Cerebellar nuclear complex (tissue), 1 donor: ENCODE results near the gene ARID5B.

Source experiments
- DNase-seq, 2 experiments: peaks; one replicate each; lab custom pipeline; 2025; lab: John Stamatoyannopoulos, UW

The ARID5B gene

DNA sequence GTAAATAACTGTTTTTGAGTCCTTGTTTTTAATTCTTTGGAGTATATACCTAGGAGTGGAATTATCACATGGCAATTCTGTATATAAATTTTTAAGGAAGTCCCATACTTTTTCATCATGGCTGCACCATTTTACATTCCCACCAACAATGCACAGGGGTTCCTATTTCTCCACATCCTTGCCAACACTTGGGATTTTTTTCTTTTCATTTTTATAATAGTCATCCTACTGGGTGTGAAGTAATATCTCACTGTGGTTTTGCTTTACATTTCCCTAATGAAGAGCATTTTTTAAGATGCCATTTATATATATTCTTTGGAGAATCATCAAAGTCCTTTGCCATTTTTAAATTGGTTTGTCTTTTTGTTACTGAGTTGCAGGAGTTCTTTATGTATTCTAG is 89.7 kb downstream of the ARID5B start:
- DNase-seq = no peak

DNA sequence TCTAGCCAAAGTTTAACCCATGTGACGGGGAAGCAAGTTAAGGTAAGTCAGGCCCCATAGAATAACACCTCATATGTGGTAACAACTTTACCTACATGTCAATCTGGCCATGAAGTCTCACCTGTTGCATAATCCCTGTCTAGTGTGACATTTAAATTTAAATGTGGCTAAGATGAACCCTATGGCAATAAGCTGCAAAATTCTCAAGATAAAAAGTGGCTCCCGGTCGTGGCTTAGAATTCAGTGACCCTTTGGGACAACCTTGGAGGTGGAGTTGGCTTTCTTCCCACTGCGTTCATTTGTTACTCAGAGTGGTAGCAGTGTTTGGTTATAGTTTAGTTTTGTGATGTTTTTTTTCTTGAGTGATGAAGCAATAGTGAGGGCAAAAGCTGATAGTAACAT is 90.6 kb downstream of the ARID5B start:
- no peak for DNase-seq

DNA sequence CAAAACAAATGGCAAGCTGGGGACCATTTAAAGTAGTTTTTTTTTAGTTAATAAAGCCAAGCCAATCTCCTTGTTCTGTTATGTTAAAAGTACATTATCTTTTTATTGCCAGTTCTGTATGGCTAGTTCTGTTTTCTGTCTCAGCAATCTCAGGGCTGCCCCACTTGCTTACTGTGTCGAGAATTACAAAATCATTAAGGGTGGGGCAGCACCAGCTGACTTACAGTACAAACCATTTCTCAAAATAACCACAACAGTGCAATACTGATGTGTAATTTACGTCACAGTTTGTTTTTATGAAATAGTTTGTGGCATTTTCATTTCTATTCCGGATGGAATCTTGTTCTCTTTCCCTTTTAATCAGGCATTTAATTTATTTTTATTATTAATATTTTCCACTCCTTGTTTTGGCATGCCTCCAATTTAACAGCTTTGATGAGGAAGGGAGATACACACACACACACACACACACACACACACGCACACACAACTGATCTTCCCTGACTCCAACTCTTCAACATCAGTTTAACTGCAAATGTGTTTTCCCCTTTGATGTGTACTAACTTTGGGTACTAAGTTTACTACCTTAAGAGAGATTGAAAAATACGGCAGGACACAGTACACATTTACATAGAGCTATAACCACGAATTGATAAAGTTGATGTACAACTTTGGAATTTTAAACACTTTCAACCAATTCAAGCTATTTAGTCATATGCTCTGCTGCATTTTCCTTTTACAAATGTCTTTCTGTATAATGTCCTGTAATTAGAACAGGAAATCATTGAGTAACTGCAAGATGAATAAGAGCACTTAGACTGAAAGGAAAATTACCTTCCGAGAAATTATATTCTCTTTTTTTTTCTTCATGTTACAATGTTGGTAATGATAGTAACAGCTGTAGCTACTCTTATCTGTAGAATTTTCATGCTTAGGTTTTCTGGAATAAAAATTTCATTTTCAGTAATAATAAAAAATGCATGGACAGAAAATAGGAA is 91.5 kb downstream of the ARID5B start:
- no peak for DNase-seq

DNA sequence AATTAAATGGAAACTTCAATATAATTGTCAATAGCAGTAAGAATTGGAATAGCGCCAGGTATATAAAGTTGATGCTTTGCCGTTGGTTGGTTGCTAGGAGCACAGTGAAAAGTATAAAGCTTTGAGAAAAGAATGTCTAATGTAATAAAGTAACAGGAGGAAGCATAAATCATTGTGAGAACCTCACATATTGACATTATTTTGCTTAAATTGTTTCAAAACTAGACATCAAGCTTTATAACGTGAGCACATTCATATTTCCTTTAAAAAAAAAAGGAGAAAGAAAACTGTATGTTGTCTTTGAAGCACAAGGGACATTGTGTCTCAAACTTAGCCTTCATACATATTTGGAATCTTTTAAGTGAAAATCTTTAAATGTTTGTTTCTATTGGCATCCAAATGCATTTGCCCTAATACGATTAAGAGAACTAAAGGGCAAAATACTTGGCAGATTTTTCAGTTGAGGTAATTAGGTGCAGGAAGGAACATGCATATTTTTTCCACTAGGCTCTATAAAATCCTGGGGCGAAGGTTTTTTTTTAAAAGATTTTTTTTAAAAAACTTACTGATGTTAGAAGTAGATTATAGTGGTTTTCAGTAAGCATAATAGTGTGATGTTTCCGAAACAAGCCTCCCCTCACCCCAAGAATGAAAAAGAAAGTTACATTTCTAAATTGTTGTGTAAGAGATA is 92.4 kb downstream of the ARID5B start:
- no peak for DNase-seq

DNA sequence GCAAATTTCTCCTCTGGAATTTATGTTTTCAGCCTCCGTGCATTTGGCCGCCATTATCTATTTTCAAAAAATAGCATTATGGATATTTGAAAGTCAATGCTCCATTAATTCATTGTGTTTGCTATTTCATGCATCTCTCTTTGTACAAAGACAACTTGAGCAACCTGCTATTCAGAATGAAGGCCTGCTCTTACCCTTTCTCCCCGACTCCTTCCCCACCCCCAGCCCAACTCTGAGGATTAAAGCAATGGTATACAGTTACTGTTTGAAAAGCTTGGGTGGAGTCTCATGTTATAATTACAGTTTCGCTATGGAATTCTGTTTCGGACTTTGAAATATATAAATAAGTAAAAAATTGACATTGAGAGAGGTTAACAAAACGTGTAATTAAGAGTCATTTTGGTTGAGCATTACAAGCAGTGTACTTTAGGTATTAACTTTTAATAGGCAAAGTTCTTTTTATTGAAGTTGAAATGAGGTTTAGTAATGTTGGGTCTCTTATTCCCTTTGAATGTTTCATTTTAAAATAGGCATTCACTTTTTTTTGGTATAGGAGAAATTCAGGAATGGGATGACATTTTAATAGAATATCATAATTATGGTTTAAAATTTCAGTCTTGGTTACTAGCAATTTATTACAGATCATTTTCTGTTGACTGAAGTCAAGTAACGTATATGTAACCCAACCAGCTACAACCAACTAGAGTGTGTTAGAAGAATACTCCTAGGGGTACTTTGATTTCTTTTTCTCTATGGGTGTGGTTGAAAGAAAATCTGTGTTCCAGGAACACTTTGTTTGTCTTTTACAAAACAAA is 93.1 kb downstream of the ARID5B start:
- no peak for DNase-seq

DNA sequence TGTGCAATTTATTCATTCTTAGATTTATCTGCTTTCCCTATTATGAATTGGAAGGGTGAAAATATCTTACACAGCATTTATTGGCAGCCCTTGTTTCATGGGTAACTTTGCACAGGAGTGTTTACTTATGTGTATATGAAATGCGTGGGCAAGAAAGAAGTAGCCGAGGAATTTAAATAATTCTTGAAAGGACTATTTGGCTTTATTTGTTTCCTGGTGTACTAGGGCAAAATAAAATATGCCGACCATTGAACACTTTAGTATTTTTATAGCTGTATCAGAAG is 93.7 kb downstream of the ARID5B start:
- no peak for DNase-seq

DNA sequence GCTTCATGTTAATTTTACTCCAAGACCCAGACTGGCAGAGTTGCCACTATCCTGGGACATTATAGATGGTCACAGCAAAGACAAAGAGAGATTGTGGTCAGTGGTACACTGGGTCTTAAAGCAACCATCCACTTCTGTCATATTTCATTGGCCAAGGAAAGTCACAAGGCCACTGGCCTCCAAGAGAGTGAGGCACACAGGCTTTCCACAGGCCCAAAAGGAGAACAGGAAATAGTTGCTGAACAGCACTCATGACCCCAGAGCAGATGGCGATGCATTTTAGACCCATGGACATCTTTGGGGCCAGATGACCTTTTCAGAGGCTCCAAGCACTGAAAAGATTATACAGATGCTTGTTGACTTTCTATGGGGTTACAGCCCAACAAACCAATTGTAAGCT is 97.4 kb downstream of the ARID5B start:
- DNase-seq = no peak

DNA sequence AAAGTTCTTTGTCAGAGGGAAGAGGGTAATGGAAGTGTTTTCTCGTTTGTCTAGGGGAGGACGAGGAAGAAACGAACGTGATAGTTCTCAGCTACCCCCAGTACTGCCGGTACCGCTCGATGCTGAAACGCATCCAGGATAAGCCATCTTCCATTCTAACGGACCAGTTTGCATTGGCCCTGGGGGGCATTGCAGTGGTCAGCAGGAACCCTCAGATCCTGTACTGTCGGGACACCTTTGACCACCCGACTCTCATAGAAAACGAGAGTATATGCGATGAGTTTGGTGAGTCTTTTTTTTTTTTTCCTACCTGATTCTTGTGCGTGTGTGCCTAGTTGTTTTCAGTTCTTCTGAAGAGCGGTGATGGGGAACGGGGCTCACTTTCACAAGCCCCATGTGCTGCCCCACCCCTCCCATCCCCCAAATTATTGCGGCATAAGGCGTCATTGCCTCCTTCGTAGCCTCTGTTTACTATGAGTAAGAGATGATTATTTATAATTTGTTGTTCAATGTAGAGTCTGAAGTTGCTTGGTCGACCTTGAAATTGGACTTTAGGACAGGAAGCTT is 98.6 kb downstream of the ARID5B start:
- no peak for DNase-seq

DNA sequence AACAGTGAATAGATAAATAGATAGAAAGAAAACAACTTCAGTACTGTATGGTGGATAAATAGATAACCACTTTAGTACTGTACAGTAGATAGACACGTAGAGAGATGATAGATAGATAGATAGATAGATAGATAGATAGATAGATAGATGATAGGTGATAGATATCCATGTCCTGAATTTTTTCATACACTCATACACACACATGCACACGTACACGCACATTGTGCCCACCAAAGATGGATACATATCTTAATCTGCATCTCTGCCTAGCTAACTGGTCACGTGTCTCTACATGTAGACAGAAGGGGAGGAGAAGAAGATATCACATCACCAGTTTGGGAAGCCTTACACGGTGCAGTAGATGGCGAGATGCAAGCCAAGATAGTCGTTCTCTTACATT is 99.2 kb downstream of the ARID5B start:
- no peak for DNase-seq

DNA sequence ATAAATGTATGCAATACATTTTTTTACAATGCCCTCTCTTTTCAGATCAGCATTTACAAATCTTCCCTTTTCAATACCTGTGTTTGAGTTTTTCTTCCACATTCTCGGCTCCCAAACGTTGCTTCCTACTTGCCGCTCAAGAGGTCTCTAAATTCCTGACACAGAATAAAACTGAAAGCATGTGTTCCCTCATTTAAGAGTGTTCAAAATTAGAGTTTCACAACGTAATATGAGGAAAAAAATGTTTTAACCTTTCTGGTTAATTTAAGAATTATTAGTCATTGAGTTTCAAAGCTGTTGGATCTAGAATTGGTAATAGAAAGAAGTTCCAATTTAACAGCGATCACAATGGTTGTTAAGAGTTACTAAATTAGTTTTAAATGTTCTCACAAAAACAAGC is 100.4 kb downstream of the ARID5B start:
- DNase-seq = no peak

DNA sequence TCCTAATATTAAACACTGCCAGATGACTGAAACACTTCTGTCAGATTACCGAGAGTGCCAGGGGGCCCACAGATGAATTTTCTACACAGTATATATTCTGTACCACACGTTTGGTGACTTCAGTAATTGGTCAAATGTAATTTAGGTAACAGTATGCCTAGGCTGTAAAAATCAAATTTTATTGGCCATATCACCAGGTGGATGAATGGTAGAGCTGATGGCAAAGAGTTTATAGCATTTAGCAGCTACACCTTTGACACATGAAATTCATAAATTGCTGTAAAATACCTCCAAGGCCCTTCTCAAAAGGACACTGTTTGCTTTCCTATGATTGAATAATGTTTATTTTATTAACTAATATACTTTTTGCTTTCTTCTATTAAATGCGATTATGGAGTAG is 101.3 kb downstream of the ARID5B start:
- DNase-seq = no peak

DNA sequence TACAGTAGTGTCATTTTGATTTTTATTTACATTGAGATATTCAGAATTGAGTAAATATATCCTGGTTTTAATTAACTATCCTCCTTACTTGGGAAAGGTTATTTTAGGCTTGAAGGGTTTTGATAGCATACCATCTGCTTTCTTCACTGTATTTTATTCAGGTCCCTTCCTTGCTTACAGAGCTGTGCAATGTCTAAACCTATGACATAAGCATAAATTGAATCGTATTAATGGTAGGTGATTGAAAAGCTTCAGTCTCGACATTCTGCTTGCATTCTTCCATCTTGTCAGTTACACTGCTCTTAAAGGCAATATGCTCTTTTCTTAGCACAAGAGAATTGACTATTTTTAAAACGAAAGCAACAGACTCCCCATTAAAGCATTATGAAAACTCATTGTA is 102.5 kb downstream of the ARID5B start:
- DNase-seq = no peak

DNA sequence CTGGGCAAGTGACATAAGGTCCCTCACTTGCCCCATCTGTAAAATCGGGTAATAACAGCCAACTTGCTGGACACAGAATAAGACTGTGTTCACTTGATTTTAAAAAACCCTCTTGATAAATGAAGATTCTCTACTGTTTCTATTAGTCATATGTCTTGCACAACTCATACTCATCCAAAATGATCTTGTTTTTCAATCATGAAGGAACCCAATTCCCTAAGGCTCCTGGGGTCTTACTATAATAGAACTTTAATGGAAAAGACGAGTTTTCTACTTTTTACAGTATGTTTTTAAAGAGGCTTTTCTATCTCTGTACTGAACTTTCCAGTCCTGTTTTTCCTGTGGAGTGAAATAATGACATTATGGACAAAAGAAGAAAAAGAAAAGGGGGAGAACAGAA is 103.8 kb downstream of the ARID5B start:
- DNase-seq = no peak

DNA sequence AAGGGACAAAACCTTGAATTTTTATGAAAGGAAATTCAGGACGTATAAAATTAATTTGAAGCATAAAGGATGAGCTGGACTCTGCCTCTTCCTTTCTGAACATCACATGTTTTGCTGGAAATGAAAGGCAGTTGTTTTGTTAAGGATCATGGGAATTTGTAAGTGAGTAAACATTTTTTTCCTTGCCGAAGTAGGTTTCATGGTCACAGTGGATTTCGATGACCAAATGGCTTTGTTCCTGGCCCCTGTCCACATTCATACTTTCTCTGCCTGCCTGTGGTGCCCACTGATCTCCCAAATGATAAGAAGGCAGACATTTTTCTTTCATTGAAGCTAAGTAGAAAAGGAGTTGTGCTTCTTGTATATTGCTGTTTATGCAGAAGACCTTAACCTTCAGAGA is 104.2 kb downstream of the ARID5B start:
- DNase-seq = no peak

DNA sequence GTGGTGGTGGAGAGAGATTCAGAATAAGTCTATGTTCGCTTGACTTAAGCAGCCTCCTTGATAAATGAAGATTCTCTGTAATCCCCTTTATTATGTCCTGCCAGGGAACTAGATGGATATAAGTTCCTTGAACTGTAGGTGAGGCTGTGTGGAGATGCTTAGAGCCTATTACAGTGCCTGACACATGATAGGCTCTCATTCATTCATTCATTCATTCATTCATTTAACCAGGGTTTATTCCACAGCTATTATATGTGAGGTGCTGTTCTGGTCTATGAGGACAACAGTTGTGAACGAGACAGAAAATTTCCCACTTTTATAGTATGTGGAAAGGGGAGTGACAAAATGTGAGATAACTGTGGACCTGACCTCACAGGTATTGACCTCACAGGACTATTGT is 105.6 kb downstream of the ARID5B start:
- no peak for DNase-seq

DNA sequence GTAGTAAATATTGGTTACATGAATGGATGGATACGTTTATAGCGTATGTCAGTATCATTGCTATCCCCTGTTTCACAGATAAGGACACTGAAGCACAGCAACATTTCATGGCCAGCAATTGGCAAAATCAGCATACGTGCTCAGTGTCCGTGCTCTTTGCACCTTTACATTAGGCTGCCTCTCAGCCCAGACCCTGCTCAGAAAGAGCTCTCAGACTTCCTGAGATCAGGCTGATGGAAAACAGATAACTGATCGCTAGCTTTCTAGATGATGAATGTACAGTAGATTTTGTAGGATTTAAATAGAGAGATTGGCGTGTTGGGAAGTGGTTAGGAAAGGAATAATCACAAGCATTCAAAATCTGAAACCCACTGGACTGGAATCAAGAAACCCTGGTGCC is 106.7 kb downstream of the ARID5B start:
- DNase-seq = no peak

DNA sequence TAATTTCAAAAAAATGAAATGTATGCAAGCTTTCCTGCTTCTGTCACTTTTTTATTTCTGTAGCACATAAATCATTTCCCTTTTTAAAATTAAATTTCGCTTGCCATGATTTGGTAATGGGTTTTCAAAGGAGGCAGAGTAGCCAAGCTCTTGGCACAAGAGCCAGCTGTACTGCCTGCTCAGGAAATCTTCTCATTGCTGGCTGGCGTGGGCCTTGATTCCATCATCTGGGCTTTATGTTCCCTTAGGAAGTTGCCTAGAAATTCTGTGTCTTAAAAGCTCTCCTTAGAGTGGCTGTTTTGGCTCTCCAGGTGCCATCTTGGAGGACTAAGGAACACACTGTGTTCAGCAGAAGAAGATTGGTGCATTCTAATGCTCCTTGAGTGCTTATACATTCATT is 107.4 kb downstream of the ARID5B start:
- DNase-seq = no peak

DNA sequence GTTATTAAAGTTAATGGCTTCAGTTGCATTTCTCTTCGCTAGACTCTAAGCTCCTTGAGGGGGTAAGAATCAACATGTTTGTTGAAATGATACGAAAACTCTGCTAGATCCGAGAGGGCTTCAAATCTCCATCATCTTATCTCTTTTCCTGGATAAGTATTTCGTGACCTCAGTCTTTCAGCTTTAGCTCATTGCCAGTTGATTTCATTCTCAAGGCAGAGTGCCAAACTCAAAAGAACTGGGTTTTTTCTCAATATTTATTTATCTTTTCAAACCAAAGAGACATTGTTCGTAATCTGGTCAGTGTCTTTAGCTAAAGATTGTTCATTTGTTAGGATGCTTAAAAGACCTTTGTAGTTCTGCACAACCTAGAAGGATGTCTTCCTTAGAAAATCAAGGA is 108.9 kb downstream of the ARID5B start:
- DNase-seq = no peak

DNA sequence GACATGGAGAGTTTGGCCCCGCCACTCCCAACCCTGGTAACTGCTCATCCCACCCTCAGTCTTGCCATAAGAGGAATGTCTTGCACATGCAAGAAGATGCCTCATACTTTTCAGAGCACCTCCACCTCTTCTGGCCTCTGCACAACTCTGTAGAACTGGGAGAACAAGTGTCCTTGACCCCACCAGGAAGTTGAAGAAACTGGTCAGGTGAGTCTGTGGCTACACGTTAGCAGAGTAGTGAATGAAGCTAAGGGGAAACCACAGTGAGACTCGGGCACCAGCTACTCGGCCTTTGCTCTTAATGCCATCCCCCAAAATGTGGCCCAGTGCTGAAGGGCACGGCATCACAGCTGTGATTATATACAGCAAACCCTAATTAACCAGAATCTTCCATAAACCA is 110.1 kb downstream of the ARID5B start:
- no peak for DNase-seq

DNA sequence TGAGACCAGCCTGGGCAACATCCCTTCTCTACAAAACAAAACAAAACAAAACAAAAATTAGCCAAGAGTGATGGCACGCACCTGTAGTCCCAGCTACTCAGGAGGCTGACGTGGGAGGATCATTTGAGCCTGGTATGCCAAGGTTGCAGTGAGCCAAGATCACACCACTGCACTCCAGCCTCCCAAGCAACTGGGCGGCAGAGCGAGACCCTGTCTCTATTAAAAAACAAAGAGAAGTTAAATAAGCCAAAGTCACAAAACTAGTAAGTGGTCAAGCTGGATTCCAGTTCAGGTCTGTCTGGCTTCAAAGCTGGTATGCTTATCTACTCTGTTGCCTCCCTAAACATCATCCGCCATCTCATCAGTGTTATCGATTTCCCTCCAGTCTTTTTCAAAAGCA is 110.8 kb downstream of the ARID5B start:
- no peak for DNase-seq

DNA sequence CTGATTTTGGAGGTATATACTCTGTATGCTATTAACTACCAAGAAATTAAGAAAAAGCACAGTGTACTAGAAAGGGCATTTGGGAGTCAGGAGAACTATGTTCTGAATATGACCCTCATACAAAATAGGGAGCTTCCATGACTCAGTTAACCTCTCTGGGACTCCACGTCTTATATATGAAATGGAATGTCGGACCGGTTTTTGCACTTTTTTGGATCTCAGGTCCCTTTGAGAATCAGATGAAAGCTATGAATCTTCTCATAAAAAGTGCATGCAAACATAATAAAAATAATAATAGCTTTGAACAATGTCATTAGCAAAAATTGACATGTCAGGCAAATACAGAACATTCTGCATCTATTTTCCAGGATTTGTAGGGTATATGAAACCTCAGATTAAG is 113.0 kb downstream of the ARID5B start:
- DNase-seq = no peak

DNA sequence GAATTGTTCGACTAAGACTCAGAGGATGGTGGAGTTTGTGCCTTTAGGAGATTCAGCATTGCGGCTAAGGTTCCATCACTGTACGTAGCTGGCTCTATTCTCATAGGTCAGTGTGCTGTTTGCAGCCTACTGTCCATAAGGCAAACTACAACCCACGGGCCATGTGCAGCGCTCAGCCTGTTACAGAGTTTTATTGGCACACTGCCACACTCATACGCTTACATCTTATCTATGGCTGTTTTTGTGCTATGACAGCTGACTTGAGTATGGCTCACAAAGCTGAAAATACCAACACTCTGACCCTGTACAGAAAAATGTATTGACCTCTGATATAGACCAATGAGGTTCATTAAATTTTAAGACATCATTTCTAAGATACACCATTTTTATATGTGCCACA is 114.5 kb downstream of the ARID5B start:
- no peak for DNase-seq
